ENCODE data around the gene JDP2. TPM values are rescaled to one million over a fixed set of nuclear protein-coding genes. Genes with fewer than 3 reads are reported as not detected.

JDP2 gene
- total RNA-seq, 1 donor from 2014 or later = 1.8 TPM

DNA sequence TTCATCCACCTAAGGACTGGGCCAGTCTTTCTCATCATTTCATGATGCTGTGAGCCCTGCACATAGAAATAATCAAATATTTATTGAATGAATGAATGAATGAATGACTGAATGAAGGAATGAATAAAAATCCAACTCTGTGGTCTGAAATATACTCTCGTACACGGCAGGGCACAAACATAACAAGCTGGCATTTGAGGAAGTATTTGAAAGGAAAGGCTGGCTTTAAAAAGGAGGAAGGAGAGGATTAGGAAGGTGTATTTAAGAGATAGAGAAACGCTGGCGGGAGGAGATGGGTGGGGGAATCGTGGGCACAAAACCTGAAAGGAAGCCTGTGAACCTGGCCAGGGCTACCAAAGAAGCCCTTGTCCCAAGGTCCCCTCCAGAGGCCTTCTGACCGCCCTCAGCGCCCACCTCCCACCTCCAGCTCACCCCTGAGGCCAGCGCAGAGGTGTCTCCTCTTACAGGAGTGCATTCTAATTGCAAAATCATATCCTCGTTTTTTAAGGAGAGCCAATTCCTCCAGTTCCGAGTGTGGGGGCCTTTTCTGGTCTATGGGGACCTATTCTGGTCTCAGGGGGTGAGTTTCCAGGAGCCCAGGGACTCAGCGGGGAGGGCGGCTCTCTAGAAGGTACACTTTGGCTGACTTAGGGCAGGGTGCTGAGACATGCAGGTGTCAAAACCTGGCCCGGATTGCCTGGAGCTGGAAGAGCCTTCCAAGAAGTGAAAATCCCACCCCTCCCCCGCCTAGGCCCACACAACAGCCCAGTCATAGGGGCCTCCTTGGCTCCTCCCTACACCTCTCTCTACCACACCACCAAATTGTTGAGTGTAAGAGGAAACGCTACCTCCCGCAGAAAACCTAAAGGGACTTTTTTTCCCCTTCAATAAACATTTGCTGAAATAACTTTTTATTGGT is 8.7 kb upstream of the JDP2 start:
- H3K27ac Mint-ChIP-seq = peak overlapping the region; percentile 68
- peak; percentile 56 for DNase-seq (ENCODE audit: low spot score)
- H3K4me3 Mint-ChIP-seq = peak overlapping the region; percentile 56
- peaks cover under 1% of the 10 kb centered on the region for H3K27me3 Mint-ChIP-seq (ENCODE audit: insufficient read depth)
- no peaks in the 10 kb centered on the region for H3K36me3 Mint-ChIP-seq (ENCODE audit: low read depth)
- intact Hi-C loops (cut with micrococcal nuclease) = loop anchor here (1.0 to 2.0 kb wide), 5 partner anchors 8 to 148 kb away; no protein-coding TSS in a partner anchor
- peaks cover 4% of the 10 kb centered on the region for H3K9me3 Mint-ChIP-seq
- peaks cover 31% of the 10 kb centered on the region for H3K4me1 Mint-ChIP-seq (ENCODE audit: low read depth)

DNA sequence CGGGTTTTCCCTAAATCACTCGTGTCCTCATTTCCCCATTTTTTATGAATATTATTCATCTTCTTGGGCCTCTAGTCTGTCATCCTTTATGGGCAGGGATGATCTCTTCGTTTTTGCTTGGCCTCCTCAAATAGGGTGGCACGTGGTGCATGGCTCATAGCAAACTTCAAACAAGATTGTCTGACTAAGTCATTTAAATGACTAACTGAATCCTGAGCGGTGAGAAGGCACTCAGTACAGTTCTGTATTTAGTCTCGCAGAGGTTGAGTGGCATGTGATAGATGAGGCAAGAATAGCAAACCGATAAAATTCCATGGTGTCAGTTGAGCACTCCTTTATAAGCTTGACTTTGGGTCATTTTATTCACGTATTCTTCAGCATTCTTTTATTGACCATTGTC is 5.7 kb upstream of the JDP2 start:
- Mint-ChIP-seq H3K27ac (no peak overlapping the region), H3K9me3 (peaks cover 8% of the 10 kb centered on the region), H3K4me3 (no peak overlapping the region), H3K4me1 (ENCODE audit: low read depth) (peaks cover 46% of the 10 kb centered on the region), H3K36me3 (ENCODE audit: low read depth) (peaks cover 3% of the 10 kb centered on the region), H3K27me3 (ENCODE audit: insufficient read depth) (peaks cover 5% of the 10 kb centered on the region)
- DNase-seq (ENCODE audit: low spot score) = no peak
- intact Hi-C loops (cut with micrococcal nuclease) = no loop called here

DNA sequence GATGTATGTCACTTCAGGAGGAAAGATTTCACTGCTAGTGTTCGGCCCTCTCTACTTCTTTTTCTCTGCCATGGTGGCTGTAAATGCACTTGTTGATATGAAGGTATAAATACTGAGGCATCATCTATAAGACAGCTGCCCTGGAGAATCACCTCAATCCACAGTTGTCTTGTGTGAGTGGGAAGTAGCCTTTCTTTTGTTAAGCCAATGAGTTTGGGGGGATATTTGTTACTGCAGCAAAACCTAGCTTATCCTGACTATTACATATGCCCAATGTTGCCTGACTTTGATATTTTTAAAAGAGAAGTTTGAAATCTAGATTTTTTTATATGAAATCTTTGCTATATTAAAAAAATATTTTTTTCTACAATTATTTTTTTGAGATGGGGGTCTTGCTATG is 3.3 kb upstream of the JDP2 start:
- Mint-ChIP-seq H3K9me3 (peaks cover 8% of the 10 kb centered on the region), H3K4me3 (no peak overlapping the region), H3K27me3 (ENCODE audit: insufficient read depth) (peaks cover 13% of the 10 kb centered on the region), H3K27ac (no peak overlapping the region), H3K4me1 (ENCODE audit: low read depth) (peaks cover 29% of the 10 kb centered on the region), H3K36me3 (ENCODE audit: low read depth) (peaks cover 3% of the 10 kb centered on the region)
- no peak for DNase-seq (ENCODE audit: low spot score)
- intact Hi-C loops (cut with micrococcal nuclease) = no loop called here

DNA sequence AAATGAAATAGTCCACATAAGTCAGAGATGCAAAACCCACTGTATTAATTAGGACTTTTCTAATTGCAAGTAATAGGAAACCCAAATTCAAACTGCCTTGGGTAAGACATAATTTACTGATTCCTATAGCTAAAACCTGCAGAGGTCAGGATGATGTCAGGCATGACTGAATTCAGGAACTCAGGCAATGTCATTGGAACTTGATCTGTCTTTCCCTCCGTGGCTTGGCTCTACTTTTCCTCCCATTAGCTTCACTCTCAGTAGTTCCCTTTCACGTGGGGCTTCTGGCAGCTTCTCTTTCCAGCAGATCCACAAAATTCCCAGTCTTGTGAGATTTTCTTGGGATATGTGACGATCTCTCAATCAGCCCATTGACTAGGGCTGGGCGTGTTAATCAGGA is 2.4 kb upstream of the JDP2 start:
- H3K4me1 Mint-ChIP-seq (ENCODE audit: low read depth) = peaks cover 21% of the 10 kb centered on the region
- H3K27ac Mint-ChIP-seq = no peak overlapping the region
- H3K4me3 Mint-ChIP-seq = no peak overlapping the region
- H3K9me3 Mint-ChIP-seq = peaks cover 8% of the 10 kb centered on the region
- intact Hi-C loops (cut with micrococcal nuclease) = loop anchor here (5.0 kb wide), 1 partner anchor 118 kb away; no protein-coding TSS in a partner anchor
- peaks cover 17% of the 10 kb centered on the region for H3K27me3 Mint-ChIP-seq (ENCODE audit: insufficient read depth)
- no peak for DNase-seq (ENCODE audit: low spot score)
- peaks cover 3% of the 10 kb centered on the region for H3K36me3 Mint-ChIP-seq (ENCODE audit: low read depth)

DNA sequence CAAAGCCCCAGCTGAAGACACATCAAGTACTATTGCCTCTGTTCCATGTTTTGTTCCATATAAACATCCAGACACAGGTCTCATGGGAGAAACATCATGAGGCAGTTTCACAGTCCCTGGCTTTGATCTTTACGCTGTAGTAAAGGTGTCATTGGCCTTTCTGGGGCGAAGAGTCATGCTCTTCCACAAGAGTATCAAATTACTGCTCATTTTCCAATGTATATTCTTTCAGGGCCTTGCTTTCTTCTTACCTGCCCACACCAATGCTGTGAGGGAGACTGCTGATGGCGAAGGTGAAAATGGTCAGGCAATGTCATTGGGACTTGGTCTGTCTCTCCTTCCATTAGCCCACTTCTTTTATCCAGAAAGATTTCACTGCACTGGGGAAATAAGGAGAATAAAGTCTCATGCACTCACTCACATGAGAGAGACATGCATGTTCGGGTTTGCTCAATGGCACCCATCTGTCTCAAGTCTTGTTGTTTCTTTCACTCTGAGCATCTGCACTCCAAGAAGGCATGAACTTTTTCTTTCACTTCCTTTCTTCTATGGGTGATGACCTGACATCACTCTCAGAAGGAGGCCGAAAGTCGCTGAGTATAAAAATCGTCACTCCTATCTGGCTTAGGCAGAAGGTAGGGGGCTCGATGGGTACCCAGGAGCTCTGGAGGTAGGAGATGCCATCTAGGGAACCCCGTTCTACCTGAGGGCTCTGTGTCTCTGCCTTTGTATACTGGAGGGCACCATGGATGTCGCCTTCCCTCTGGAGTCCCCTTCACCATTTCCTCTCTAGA is 1.3 kb upstream of the JDP2 start:
- Mint-ChIP-seq H3K4me1 (ENCODE audit: low read depth) (peaks cover 15% of the 10 kb centered on the region), H3K9me3 (peaks cover 8% of the 10 kb centered on the region), H3K4me3 (peak overlapping the region; percentile 77), H3K27ac (peak overlapping the region; percentile 71), H3K36me3 (ENCODE audit: low read depth) (peaks cover 3% of the 10 kb centered on the region), H3K27me3 (ENCODE audit: insufficient read depth) (peaks cover 17% of the 10 kb centered on the region)
- DNase-seq (ENCODE audit: low spot score) = no peak
- intact Hi-C loops (cut with micrococcal nuclease) = loop anchor here (1.0 to 5.0 kb wide), 3 partner anchors 7 to 119 kb away; no protein-coding TSS in a partner anchor

DNA sequence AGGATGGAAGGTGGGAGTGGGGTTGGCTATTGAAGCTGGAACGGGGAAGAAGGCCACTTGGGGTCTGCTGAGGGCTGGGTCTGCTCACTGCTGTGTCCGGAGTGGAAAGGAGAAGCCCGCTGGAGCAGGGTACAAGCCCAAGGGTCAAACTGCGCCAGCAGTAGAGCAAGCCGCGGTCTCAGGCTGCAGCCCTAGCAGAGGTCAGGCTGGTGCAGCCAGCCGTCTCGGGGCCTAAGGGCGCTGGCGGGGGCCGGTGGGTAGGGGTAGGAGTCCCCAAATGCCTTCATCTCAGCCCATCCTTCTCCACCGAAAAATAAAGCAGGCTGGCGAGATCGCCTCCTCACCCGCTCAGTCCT is 718 bp upstream of the JDP2 start:
- H3K36me3 Mint-ChIP-seq (ENCODE audit: low read depth) = peaks cover 4% of the 10 kb centered on the region
- peaks cover 17% of the 10 kb centered on the region for H3K27me3 Mint-ChIP-seq (ENCODE audit: insufficient read depth)
- DNase-seq (ENCODE audit: low spot score) = no peak
- peaks cover 15% of the 10 kb centered on the region for H3K4me1 Mint-ChIP-seq (ENCODE audit: low read depth)
- intact Hi-C loops (cut with micrococcal nuclease) = loop anchor here (1.0 to 5.0 kb wide), 3 partner anchors 8 to 120 kb away; no protein-coding TSS in a partner anchor
- peak overlapping the region; percentile 77 for H3K4me3 Mint-ChIP-seq
- peak overlapping the region; percentile 71 for H3K27ac Mint-ChIP-seq
- H3K9me3 Mint-ChIP-seq = peaks cover 8% of the 10 kb centered on the region

DNA sequence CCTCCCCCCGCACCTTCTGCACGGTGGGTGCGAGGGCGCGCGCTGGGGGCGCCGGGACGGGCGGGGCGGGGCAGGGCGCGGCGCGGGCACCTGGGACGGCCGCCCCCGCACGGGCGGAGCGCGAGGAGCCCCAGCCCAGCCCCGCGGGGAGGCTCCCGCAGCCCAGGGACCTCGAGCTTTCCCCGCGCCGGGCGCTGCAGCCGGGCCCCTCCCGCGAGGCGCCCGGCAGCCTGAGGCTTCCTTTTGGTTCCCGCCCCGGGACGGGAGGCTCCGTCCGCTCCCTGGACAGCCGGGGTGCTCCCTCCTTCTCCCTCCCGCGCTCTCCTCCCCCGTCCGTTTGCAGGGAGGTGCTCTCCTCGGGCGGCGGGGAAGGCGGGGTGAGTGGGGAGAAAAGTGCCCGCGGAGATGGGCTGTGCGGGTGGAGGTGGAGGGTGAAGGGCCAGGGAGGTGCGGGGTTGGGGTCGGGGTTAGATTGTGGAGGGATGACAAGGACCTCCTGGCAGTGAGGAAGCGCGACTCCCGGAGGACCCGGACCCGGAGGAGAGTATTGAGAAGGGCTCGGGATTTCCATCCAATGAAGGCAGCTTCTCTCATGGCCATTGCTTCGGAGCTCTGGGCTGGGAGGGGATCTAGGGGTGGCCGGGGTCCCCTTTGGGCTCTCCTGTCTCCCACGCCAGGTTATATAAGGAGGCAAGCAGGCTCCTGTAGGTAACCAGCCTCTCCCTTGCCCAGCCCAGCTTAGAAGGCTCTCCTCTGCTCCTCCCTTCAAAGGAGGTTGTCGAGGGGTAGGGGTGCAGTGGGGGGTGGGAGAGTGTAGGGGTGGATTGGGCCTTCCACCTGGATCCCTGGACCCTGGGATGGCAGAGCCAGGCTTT is 645 bp downstream of the JDP2 start:
- peaks cover 8% of the 10 kb centered on the region for H3K9me3 Mint-ChIP-seq

DNA sequence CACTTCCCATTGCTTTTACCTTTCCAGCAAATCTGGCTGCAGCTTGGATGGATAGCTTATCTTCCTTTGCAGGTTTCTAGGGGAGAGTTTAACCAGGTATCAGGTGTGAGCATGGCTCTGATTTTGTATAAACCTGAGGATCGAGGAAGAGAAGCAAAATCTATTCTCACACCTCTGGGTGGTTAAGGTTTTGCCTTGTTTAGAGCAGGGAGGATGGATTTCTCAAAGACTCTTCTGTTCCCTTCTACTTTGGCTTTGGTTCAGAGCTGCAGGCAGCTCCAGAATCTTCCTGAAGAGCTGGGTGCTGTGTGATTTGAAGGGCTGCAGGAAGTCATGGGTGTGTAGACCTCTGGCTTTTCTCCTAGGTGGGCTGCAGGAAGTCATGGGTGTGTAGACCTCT is 1.7 kb downstream of the JDP2 start:
- Mint-ChIP-seq H3K9me3 (peaks cover under 1% of the 10 kb centered on the region), H3K4me3 (peak overlapping the region; percentile 81), H3K27me3 (ENCODE audit: insufficient read depth) (peaks cover 19% of the 10 kb centered on the region), H3K36me3 (ENCODE audit: low read depth) (peaks cover 2% of the 10 kb centered on the region), H3K27ac (no peak overlapping the region), H3K4me1 (ENCODE audit: low read depth) (peaks cover 19% of the 10 kb centered on the region)
- intact Hi-C loops (cut with micrococcal nuclease) = loop anchor here (5.0 kb wide), 1 partner anchor 122 kb away; no protein-coding TSS in a partner anchor
- no peak for DNase-seq (ENCODE audit: low spot score)

More for the DNA sequence above, 645 bp downstream of the JDP2 start:
- Mint-ChIP-seq H3K4me1 (ENCODE audit: low read depth) (peaks cover 15% of the 10 kb centered on the region), H3K4me3 (peak overlapping the region; percentile 81), H3K36me3 (ENCODE audit: low read depth) (peaks cover 6% of the 10 kb centered on the region), H3K27ac (peak overlapping the region; percentile 34), H3K27me3 (ENCODE audit: insufficient read depth) (peaks cover 17% of the 10 kb centered on the region)
- peak; percentile 6 for DNase-seq (ENCODE audit: low spot score)
- intact Hi-C loops (cut with micrococcal nuclease) = loop anchor here (5.0 kb wide), 1 partner anchor 121 kb away; no protein-coding TSS in a partner anchor

DNA sequence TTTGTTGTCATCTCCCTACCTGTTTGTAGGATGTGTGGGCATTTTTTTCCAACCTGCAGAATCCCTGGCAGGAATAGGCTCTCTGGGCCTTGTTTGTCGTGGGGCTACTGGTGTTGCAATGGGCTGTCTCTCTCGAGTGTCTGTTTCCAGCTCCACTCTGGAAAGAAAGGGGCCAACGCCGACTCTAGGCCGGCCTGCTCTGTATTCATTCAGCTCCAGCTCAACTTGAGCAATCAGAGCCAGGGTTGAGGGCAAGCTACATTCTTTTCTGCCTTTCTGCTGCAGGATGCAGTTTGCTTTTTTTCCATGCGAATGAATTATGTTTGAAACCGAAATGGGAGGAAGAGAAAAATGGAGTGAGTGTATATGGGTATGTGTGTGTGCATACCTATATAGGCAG is 2.3 kb downstream of the JDP2 start:
- H3K27me3 Mint-ChIP-seq (ENCODE audit: insufficient read depth) = peaks cover 19% of the 10 kb centered on the region
- DNase-seq (ENCODE audit: low spot score) = no peak
- H3K27ac Mint-ChIP-seq = no peak overlapping the region
- intact Hi-C loops (cut with micrococcal nuclease) = no loop called here
- no peaks in the 10 kb centered on the region for H3K9me3 Mint-ChIP-seq
- H3K4me1 Mint-ChIP-seq (ENCODE audit: low read depth) = peaks cover 23% of the 10 kb centered on the region
- H3K36me3 Mint-ChIP-seq (ENCODE audit: low read depth) = peaks cover 2% of the 10 kb centered on the region
- peak overlapping the region; percentile 81 for H3K4me3 Mint-ChIP-seq

DNA sequence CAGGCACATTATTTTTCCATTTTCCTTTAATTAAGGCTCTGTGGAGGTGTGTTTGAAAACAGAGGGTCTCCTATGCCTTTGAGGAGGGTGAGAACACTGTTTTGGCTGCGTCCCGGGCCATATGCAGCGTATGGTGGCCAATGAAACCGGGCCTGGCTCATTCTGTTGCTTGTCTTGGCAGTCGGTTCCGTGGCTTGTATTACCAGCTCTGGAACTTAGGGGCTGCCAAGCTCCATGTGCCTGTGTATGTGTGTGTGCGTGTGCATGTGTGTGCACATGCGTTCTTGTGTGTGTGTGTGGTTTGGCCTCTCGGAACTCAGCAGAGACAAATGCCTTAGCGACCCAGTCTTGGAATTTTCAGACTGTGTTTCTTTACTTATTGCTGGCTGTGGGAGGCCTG is 2.7 kb downstream of the JDP2 start:
- Mint-ChIP-seq H3K27me3 (ENCODE audit: insufficient read depth) (peaks cover 18% of the 10 kb centered on the region), H3K4me1 (ENCODE audit: low read depth) (peaks cover 24% of the 10 kb centered on the region), H3K4me3 (no peak overlapping the region), H3K27ac (no peak overlapping the region), H3K9me3 (no peaks in the 10 kb centered on the region), H3K36me3 (ENCODE audit: low read depth) (peaks cover 3% of the 10 kb centered on the region)
- DNase-seq (ENCODE audit: low spot score) = no peak
- intact Hi-C loops (cut with micrococcal nuclease) = no loop called here

DNA sequence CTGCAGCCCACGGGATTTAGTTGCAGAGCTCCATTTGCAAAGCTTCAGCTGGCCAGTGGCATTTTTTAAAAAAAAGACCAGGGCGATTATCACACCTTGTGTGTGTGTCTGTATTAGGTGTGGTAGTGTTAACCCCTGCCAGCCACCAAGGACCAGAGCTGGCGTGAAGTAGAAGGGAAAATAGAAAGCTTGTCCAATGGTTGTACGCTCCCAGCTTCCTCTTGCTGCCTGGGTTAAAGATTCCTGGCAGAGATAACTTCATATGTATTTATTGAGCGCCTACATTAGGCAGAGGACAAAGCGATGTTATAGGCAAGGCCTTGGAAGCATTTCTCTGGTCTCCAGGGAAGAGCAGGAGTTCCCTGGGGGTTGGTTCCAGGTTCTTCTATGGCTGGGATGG is 3.2 kb downstream of the JDP2 start:
- Mint-ChIP-seq H3K27ac (no peak overlapping the region), H3K4me3 (no peak overlapping the region), H3K4me1 (ENCODE audit: low read depth) (peaks cover 24% of the 10 kb centered on the region), H3K9me3 (no peaks in the 10 kb centered on the region), H3K36me3 (ENCODE audit: low read depth) (peaks cover 4% of the 10 kb centered on the region), H3K27me3 (ENCODE audit: insufficient read depth) (peaks cover 14% of the 10 kb centered on the region)
- intact Hi-C loops (cut with micrococcal nuclease) = no loop called here
- DNase-seq (ENCODE audit: low spot score) = no peak

DNA sequence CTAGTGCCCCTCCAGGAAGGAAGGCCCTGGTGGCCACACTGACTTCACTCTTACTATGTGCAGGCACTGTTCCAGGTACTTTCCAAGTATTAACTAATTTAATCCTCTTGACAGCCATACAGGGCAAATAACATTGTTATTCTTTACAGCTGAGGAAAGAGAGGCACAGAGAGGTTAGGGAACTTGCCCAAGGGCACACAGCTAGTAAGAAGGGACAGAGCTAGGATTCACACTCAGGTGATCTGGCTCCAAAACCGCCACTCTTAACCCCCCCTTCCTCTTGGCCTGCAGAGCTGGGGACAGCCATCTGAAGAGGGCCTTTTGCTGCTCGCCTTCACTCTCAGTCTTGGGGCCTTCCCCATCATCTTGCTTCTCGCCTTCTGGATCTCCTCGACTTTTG is 4.0 kb downstream of the JDP2 start:
- no peak for DNase-seq (ENCODE audit: low spot score)
- Mint-ChIP-seq H3K36me3 (ENCODE audit: low read depth) (peaks cover 4% of the 10 kb centered on the region), H3K27me3 (ENCODE audit: insufficient read depth) (peaks cover 14% of the 10 kb centered on the region), H3K4me3 (no peak overlapping the region), H3K9me3 (no peaks in the 10 kb centered on the region), H3K4me1 (ENCODE audit: low read depth) (peaks cover 22% of the 10 kb centered on the region), H3K27ac (no peak overlapping the region)
- intact Hi-C loops (cut with micrococcal nuclease) = no loop called here
